ENCODE data around the gene CDCA4.
"Not testable (repeated sequence)": the region's sequence is repeated elsewhere in the genome, so short reads cannot be mapped to it uniquely, and the experiment has no call there.

The CDCA4 gene

GRCh38 chr14:105030836-105031396, 10.0 kb upstream of the CDCA4 start:
- DNase-seq = no peak

DNA sequence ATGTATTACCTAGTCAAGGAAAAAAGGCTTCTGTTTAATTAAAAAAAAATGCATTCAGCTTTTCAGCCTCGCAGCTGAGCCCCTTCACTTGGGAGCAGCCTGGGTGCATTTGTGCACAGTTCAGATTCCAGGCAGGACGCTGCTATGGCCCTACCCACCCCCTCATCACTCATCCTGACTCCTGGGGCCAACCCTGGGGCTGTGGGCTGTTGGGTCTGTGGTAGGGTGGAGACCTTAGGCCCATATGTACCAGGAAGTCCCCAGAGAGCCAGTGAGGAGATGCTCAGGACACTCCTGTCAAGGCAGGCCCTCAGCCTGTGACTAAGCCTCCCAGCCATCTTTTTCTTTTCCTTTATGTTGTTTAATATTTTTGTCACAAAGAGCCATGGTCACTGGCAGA, 9.3 kb upstream of the CDCA4 start:
- DNase-seq = no peak

- no peak for DNase-seq
Observed at GRCh38 chr14:105029402-105029801, 8.5 kb upstream of the CDCA4 start.

DNA sequence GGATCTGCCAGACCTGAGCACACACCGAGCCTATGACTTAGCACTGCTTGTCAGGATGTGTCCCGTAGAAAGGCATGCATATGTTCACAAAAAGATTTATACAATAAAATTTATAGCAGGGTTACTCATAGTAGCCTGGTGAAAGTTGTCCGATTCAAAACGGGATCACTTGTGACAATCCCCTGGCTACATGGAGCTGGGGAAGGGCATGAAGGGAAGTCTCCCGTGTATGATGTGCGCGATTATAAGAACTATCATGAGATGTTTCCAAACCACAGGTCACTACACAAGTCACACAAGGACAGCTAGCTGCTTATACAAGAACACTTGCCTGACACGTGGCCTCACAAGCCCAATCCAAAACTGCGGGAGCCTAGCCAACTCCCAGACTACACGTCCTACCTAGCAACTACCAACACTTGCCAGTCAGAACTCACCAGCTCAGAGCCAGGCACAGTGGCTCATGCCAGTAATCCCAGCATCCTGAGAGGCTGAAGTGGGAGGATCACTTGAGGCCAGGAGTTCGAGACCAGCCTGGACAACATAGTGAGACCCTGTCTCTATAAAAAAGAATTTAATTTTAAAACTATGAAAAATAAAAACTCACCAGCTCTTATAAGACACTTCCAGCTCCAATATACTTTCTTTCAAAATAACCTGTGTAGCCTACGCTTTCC, 7.5 kb upstream of the CDCA4 start:
- DNase-seq = no peak

GRCh38 chr14:105027718-105028117, 6.8 kb upstream of the CDCA4 start:
- not testable (repeated sequence) for DNase-seq

GRCh38 chr14:105026802-105027563, 6.1 kb upstream of the CDCA4 start:
- peak in 1 of 2 experiments; percentile 41 for DNase-seq

GRCh38 chr14:105026033-105026785, 5.3 kb upstream of the CDCA4 start:
- no peak for DNase-seq

DNA sequence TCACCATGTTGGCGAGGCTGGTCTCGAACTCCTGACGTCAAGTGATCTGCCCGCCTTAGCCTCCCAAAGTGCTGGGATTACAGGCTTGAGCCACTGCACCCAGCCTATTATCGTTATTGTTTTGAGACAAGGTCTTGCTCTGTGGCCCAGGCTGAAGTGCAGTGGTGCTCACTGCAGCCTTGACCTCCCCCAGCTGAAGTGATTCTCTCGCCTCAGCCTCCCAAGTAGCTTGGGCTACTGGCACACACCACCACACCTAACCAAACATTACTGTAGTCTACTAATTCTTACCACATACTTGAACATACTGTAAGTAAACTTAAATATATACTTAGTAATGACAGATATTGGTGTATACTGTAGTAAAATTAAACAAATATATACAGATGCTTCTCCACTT, 4.5 kb upstream of the CDCA4 start:
- DNase-seq = no peak

GRCh38 chr14:105023791-105024480, 3.1 kb upstream of the CDCA4 start:
- DNase-seq = no peak

DNA sequence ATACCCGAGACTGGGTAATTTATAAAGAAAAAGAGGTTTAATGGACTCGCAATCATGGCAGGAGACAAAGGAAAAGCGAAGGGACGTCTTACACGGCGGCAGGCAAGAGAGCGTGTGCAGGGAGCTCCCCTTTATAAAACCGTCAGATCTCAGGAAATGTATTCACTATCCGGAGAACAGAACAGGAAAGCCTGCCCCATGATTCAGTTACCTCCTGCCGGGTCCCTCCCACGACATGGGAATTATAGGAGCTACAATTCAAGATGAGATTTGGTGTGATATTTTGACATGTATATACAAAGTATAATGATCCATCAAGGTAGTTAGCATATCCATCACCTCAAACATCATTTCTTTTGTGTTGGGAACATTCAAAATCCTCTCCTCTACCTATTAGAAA, 2.3 kb upstream of the CDCA4 start:
- no peak for DNase-seq

- DNase-seq = no peak
Observed at GRCh38 chr14:105022276-105022670, 1.4 kb upstream of the CDCA4 start.

GRCh38 chr14:105021656-105022275, 883 bp upstream of the CDCA4 start:
- DNase-seq = peak; percentile 62 to 85

DNA sequence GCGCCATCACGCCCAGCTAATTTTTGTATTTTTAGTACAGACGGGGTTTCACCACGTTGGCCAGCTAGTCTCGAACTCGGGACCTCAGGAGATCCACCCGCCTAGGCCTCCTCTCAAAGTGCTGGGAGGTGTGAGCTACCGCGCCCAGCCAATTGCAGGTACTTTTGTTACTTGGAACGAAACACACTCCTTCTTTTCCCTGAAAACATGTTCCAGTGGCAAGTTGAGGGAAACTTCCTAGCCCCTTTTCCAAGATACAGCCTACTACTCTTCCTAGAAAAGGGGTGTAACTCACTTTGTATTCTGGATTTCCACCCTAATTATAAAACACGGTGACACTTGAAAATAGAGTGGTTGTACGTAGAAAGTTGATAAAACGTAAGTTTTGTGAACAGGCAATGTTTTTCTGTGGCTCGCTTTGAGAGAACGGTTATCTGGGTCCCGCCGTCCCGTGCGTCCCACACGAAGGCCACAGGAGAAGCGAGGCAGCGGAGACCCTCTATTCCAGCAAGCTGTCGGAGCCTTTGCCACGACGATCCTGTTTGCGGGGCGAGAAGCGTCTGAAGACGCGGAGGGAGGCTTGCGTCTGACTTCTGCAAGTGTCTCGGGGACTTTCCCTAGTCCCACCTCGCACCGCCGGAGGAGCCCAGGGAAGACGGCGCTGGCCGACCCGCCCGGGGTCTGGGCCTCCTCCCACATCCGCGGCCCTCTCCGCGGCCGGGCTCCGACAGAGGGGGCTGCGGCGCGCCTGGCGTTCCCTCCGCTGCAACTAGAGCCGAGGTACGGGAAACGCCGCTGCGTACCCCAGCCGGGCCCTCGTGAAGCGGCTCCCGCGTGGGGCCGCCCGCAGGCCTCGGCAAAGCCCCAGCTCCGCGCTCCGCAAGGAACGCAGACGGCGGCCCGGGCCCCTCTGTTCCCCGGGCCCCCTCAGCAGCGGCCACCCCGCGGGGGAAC, 745 bp downstream of the CDCA4 start:
- peak in 1 of 2 experiments; percentile 35 for DNase-seq

- DNase-seq = no peak
Observed at GRCh38 chr14:105018414-105018813, 2.5 kb downstream of the CDCA4 start.

GRCh38 chr14:105015905-105016304, 5.0 kb downstream of the CDCA4 start:
- DNase-seq = no peak

DNA sequence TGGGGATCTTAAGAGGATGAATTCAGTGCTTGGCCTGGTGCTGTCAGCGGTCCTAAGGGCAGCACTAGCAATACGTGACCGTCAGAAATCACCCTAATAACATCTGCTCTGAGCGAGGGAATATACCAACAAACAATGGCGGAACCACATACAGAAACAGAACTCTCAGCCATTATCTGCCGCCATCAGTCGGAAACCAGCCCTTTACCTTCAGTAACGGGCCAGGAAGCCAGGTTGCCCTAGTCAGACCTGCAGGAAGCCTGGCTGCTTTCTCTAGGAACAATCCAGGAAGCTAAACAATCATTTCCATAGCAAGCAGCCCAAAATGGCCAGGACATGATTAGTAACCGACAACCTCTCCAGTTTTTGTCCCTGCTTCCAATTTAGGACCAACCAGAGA, 5.6 kb downstream of the CDCA4 start:
- DNase-seq = no peak

DNA sequence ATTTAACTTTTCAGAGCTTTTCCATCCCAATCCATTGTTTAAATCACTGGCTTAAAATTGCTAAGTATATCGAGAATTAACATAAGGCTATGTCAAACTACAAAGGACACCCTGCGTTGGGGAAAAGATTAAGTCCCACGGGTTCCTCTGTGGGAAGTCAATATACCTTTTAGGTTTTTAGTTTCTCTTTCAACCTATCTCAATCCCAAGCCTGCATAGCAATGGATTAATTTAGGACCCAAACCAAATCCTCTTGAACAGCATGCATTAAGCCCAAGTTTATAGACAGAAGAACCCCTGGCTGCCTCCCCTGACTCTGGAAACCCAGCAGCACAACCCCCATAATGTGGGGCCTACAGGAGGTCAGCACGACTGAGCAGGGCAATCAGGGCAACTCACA, 6.3 kb downstream of the CDCA4 start:
- no peak for DNase-seq

DNA sequence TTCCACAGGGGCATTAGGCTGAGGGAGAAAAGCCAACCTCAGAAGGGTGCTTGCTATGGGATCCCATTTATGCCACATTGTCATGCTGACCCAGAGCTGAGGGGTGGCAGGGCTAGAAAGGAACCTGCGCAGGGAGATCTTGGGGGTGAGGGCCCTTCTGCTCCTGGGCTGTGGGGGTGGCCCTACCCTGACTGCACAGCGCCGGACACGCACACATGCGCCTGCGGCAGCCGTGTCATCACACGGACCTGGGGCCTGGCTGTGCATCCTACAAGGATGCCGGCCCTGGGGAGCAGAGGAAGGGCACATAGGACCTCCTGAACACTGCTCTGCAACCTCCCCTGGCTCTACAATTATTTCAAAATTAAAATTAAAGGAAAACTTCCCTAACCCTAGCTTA, 6.9 kb downstream of the CDCA4 start:
- no peak for DNase-seq

DNA sequence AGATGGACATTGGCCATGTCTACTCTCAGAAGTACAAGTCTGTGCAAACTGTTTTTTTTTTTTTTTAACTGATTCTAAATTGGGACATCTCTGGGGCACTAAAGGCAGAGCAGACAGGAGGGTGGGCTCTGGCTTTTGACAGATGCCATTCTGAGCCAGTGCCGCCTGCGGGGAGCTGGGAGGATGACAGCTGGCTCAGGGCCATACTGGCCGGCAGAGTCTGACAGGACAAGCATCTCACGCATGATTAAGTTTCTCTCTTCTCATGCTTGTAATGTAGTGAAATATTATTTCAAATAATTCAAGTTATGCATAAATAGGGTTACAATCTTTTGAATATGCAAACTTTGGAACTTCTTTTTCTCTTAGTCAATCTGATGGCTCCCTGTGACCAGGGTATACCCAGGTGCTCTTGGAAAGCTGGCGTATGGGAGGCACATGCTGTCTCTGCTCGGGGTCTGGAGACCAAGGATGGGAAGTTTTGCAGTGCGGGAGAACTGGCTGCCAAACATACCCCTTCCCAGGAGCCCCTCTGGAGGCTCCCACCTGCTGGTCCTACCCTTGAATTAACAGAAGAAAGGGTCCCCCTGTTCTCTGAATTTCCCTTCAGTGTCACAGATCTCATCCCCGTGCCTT, 7.6 kb downstream of the CDCA4 start:
- peak in 1 of 2 experiments; percentile 19 for DNase-seq

- no peak for DNase-seq
Observed at GRCh38 chr14:105012171-105012985, 8.5 kb downstream of the CDCA4 start.

Measured in NCI-H2081 (cell line).